Activated naive CD8-positive, alpha-beta T cell treated with anti-CD3 and anti-CD28 coated beads, Interleukin-2, amount 10 ng/mL, durations not matched to agents 7 days and 5 days (primary cell): ENCODE results near the gene TCOF1. TPM values are rescaled to one million over a fixed set of nuclear protein-coding genes. Genes with fewer than 3 reads are reported as not detected.

Source experiments
- ATAC-seq: fragments of 150-1000 bp; cut with Tn5 transposase; one replicate; pipeline ENCODE4 v1.10.0; 2021; ENCODE audit warnings: low read depth, moderate library complexity
- POLR2A ChIA-PET: fragments of 350-600 bp; sonication (Branson Sonifier 250); formaldehyde crosslinking; loops from one replicate; lab custom pipeline; 2021; ENCODE audit warnings: antibody characterized with exemption; lab: Charles Lee
- DNase-seq: peaks from one replicate; pipeline ENCODE4 v3.0.0; 2021
- H3K27ac Mint-ChIP-seq: one replicate; pipeline ENCODE4 v1.8.0; 2022; ENCODE audit warnings: mild to moderate bottlenecking, mixed read lengths
- H3K27me3 Mint-ChIP-seq: one replicate; pipeline ENCODE4 v1.8.0; 2022; ENCODE audit warnings: mild to moderate bottlenecking, moderate library complexity, mixed read lengths
- H3K36me3 Mint-ChIP-seq: one replicate; pipeline ENCODE4 v1.8.0; 2021; ENCODE audit warnings: mild to moderate bottlenecking, mixed read lengths
- H3K4me1 Mint-ChIP-seq: one replicate; pipeline ENCODE4 v1.8.0; 2021; ENCODE audit warnings: mixed read lengths
- H3K4me3 Mint-ChIP-seq: one replicate; pipeline ENCODE4 v1.8.0; 2022; ENCODE audit warnings: mild to moderate bottlenecking, moderate library complexity, mixed read lengths
- H3K9me3 Mint-ChIP-seq: one replicate; pipeline ENCODE4 v1.8.0; 2021; ENCODE audit warnings: mixed read lengths
- total RNA-seq, 2 experiments: library from RNA; stranded (reverse); gene quantifications; one replicate each; pipeline ENCODE4 v1.2.3, GENCODE V29; 2021

TCOF1 gene
- total RNA-seq, 2 experiments from 2014 or later: 68.8 to 72.5 TPM

GRCh38 chr5:150329881-150330876, 27.3 kb upstream of the TCOF1 start:
- Mint-ChIP-seq H3K4me1 (peaks cover 5% of the 10 kb centered on the region), H3K4me3 (no peak overlapping the region), H3K9me3 (no peaks in the 10 kb centered on the region), H3K27ac (no peak overlapping the region), H3K36me3 (no peaks in the 10 kb centered on the region), H3K27me3 (peaks cover 1% of the 10 kb centered on the region)
- POLR2A ChIA-PET: no interaction called here
- ATAC-seq (no peak), DNase-seq (no peak)

GRCh38 chr5:150333400-150333799, 24.1 kb upstream of the TCOF1 start:
- Mint-ChIP-seq H3K4me3 (no peak overlapping the region), H3K4me1 (peaks cover 5% of the 10 kb centered on the region), H3K27me3 (peaks cover 5% of the 10 kb centered on the region), H3K9me3 (no peaks in the 10 kb centered on the region), H3K27ac (no peak overlapping the region), H3K36me3 (no peaks in the 10 kb centered on the region)
- DNase-seq (no peak), ATAC-seq (no peak)
- POLR2A ChIA-PET: no interaction called here

DNA sequence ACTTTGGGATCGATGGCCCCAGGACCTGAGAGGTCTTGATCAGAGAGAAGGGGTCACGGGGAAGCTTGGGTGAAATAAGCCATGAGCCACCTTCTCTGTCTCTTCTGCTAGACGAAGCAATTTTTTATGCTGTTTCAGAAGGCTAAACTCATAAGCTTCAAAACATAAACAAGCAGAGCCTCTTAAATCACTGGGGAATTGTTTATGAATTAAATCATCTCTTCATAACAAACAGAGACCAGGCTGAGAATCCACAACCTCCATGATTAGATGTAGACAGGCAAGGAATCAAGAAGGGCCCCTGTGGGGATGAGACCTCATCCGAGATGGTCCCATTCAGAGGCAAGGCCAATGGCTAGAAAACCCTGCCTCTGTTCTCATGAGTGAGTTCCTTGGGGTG, 21.7 kb upstream of the TCOF1 start:
- H3K27me3 Mint-ChIP-seq: peaks cover 4% of the 10 kb centered on the region
- no peaks in the 10 kb centered on the region for H3K36me3 Mint-ChIP-seq

DNA sequence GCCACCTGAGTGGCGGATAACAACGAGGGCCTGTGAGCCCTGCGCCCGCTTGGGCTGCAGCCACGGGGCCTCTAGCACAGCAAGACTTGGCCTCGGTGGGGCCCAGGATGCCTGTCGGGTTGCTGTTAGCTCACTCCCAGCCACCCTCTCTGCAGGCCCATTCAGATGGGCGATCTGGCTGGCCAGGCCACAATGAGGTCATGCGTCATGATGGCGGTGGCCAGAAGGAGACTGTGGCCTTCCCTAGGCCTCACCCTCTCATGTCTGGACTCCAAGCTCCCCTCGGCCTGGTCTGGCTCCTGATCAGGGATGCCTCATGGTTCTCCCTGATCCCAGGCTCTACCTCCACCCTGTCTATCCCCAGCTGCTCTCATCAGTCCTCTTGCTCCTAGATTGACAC, 19.0 kb upstream of the TCOF1 start:
- Mint-ChIP-seq H3K36me3 (no peaks in the 10 kb centered on the region), H3K27me3 (peaks cover 9% of the 10 kb centered on the region), H3K9me3 (no peaks in the 10 kb centered on the region), H3K4me3 (no peak overlapping the region), H3K27ac (no peak overlapping the region), H3K4me1 (peaks cover 14% of the 10 kb centered on the region)
- DNase-seq: no peak
- POLR2A ChIA-PET: no interaction called here
- no peak for ATAC-seq

More for the DNA sequence above, 21.7 kb upstream of the TCOF1 start:
- H3K27ac Mint-ChIP-seq: no peak overlapping the region
- no peaks in the 10 kb centered on the region for H3K9me3 Mint-ChIP-seq
- H3K4me3 Mint-ChIP-seq: no peak overlapping the region
- POLR2A ChIA-PET: no interaction called here
- DNase-seq (no peak), ATAC-seq (no peak)
- peaks cover 1% of the 10 kb centered on the region for H3K4me1 Mint-ChIP-seq

DNA sequence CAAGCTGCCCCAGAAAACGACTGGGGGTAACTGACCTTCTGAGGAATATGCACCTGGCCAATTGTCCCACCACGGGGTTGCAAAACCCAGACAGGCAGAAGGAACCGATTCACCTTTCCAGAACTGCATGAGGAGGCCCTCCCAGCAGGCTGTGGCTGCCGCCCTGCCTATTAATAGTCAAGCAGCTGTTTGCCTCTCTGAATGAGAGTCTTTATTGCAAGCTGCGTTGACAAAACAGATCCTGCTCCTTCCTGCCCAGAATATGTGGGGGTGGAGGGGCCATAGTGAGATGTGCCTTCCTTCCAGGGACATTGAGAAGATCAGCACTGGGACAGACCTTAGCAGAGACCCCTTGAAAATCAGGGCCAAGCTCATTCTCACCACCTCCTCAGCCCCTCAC, 18.3 kb upstream of the TCOF1 start:
- H3K36me3 Mint-ChIP-seq: no peaks in the 10 kb centered on the region
- H3K9me3 Mint-ChIP-seq: no peaks in the 10 kb centered on the region
- peaks cover 14% of the 10 kb centered on the region for H3K4me1 Mint-ChIP-seq
- H3K4me3 Mint-ChIP-seq: no peak overlapping the region
- POLR2A ChIA-PET: no interaction called here
- no peak overlapping the region for H3K27ac Mint-ChIP-seq
- DNase-seq (no peak), ATAC-seq (no peak)
- H3K27me3 Mint-ChIP-seq: peaks cover 9% of the 10 kb centered on the region

GRCh38 chr5:150339841-150340240, 17.7 kb upstream of the TCOF1 start:
- no peak for ATAC-seq
- Mint-ChIP-seq H3K4me1 (peaks cover 14% of the 10 kb centered on the region), H3K27ac (no peak overlapping the region), H3K9me3 (no peaks in the 10 kb centered on the region), H3K27me3 (peaks cover 9% of the 10 kb centered on the region), H3K4me3 (no peak overlapping the region), H3K36me3 (no peaks in the 10 kb centered on the region)
- POLR2A ChIA-PET: no interaction called here
- DNase-seq: no peak

GRCh38 chr5:150340614-150341255, 16.8 kb upstream of the TCOF1 start:
- H3K36me3 Mint-ChIP-seq: no peaks in the 10 kb centered on the region
- H3K4me3 Mint-ChIP-seq: no peak overlapping the region
- ATAC-seq (peak; percentile 25), DNase-seq (no peak)
- peaks cover 6% of the 10 kb centered on the region for H3K27me3 Mint-ChIP-seq
- POLR2A ChIA-PET: interaction anchor here (0.7 kb wide), 1 partner anchor 80 kb away, joined by 4 read pairs; no protein-coding TSS in a partner anchor
- no peak overlapping the region for H3K27ac Mint-ChIP-seq
- peaks cover 14% of the 10 kb centered on the region for H3K4me1 Mint-ChIP-seq
- no peaks in the 10 kb centered on the region for H3K9me3 Mint-ChIP-seq

DNA sequence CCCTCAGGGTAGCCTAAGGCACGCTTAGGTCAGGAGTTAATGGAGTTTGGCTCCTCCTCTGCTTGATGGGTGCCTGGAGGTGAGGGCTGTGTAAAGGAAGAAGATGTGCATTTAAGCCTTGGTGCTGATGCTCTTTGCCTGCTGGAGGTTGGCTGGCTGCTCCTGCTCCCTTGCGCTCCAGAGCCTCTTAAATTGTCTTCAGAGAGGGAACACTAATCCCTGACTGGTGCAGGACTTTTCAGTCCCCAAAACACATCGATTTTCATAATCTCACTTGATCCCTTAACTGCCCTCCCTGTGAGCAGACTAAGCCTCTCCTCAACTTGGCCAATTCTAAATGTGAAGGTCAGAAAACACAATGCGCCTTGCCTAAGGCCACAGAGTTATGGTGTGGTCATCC, 16.2 kb upstream of the TCOF1 start:
- POLR2A ChIA-PET: no interaction called here
- Mint-ChIP-seq H3K36me3 (no peaks in the 10 kb centered on the region), H3K9me3 (no peaks in the 10 kb centered on the region), H3K27me3 (peaks cover 7% of the 10 kb centered on the region), H3K4me1 (peaks cover 14% of the 10 kb centered on the region), H3K4me3 (no peak overlapping the region), H3K27ac (no peak overlapping the region)
- ATAC-seq (no peak), DNase-seq (no peak)

DNA sequence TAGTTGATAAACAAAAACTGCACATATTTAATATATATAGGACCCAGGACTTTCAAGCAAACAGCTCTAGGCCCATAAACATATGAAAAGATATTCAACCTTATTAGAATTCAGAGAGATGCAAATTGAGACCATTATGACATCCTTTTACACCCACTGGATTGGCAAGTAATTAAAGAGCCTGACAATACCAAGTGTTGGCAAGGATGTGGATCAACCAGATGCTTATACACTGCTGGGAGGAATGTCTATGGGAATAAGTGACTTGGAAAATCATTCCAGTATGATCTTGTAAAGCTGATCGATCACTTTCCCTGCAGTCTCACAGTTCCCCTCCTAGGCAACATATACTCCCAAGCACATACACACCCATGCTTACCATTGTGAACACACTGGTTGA, 15.5 kb upstream of the TCOF1 start:
- no peak overlapping the region for H3K27ac Mint-ChIP-seq
- ATAC-seq (no peak), DNase-seq (no peak)
- H3K4me1 Mint-ChIP-seq: peaks cover 14% of the 10 kb centered on the region
- POLR2A ChIA-PET: no interaction called here
- no peaks in the 10 kb centered on the region for H3K9me3 Mint-ChIP-seq
- H3K36me3 Mint-ChIP-seq: no peaks in the 10 kb centered on the region
- peaks cover 7% of the 10 kb centered on the region for H3K27me3 Mint-ChIP-seq
- H3K4me3 Mint-ChIP-seq: no peak overlapping the region

- DNase-seq (no peak), ATAC-seq (no peak)
- Mint-ChIP-seq H3K27ac (no peak overlapping the region), H3K9me3 (no peaks in the 10 kb centered on the region), H3K27me3 (peaks cover 7% of the 10 kb centered on the region), H3K4me3 (peak overlapping the region; percentile 21), H3K36me3 (no peaks in the 10 kb centered on the region), H3K4me1 (peaks cover 14% of the 10 kb centered on the region)
- POLR2A ChIA-PET: no interaction called here
These were observed 14.9 kb upstream of the TCOF1 start for GRCh38 chr5:150342583-150342982.

DNA sequence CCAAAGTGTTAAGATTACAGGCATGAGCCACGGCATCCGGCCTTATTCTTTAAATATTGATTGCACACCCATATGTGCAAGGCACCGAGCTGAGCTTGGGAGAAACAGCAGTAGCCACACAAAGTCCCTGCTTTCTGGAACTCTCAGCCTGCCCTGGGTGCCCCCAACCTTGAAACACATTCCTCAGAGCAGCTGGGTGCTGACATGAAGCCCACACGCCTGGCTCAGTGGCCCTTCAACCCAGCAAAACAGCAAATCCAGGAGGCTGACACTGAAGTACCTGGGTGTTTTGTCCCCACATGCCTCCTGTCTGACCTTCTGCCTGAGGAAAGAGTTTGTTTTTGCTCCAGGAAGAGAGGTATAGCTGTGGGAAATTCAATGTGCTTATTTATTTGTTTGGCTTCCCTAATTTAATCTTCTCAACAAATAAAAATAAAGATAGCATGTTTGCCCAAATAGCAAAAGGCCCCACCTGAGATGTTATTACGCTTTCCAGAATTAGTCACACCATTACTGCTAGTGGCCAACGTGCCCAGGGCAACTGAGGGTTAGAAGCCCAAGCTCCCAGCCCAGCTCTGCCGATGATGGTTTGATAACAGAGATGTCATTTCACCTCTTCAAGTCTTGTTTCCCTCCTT, 13.4 kb upstream of the TCOF1 start:
- DNase-seq (no peak), ATAC-seq (no peak)
- Mint-ChIP-seq H3K4me3 (no peak overlapping the region), H3K4me1 (peaks cover 14% of the 10 kb centered on the region), H3K27ac (no peak overlapping the region), H3K9me3 (no peaks in the 10 kb centered on the region), H3K27me3 (peaks cover 11% of the 10 kb centered on the region), H3K36me3 (no peaks in the 10 kb centered on the region)
- POLR2A ChIA-PET: no interaction called here

GRCh38 chr5:150345716-150346115, 11.8 kb upstream of the TCOF1 start:
- POLR2A ChIA-PET: no interaction called here
- no peak overlapping the region for H3K27ac Mint-ChIP-seq
- ATAC-seq (no peak), DNase-seq (no peak)
- H3K4me1 Mint-ChIP-seq: peaks cover 17% of the 10 kb centered on the region
- H3K36me3 Mint-ChIP-seq: no peaks in the 10 kb centered on the region
- H3K27me3 Mint-ChIP-seq: peaks cover 11% of the 10 kb centered on the region
- H3K9me3 Mint-ChIP-seq: no peaks in the 10 kb centered on the region
- no peak overlapping the region for H3K4me3 Mint-ChIP-seq

GRCh38 chr5:150346592-150346991, 10.9 kb upstream of the TCOF1 start:
- H3K9me3 Mint-ChIP-seq: no peaks in the 10 kb centered on the region
- H3K4me1 Mint-ChIP-seq: peaks cover 24% of the 10 kb centered on the region
- H3K27me3 Mint-ChIP-seq: peaks cover 11% of the 10 kb centered on the region
- no peak overlapping the region for H3K27ac Mint-ChIP-seq
- H3K4me3 Mint-ChIP-seq: no peak overlapping the region
- ATAC-seq: no peak
- POLR2A ChIA-PET: no interaction called here
- H3K36me3 Mint-ChIP-seq: no peaks in the 10 kb centered on the region
- DNase-seq: no peak
